Stimulated activated effector memory CD8-positive, alpha-beta T cell treated with anti-CD3 and anti-CD28 coated beads, Interleukin-12 subunit alpha, Interleukin-12 subunit beta, amount 100 ng/mL, for 72 hours (primary cell): ENCODE measurements around the gene ROCK2.
A peak's percentile ranks its signal among the peaks of the same experiment; 100 is the strongest.

Experiments used
- ATAC-seq: fragments of 150-1000 bp; cut with Tn5 transposase; 2 replicates; pipeline ENCODE4 v1.10.0; 2021
- DNase-seq, 2 donors: peaks; one replicate each; pipeline ENCODE4 v3.0.0; 2021 to 2022; ENCODE audit warnings: low spot score in 2 of 2
- H3K27ac Mint-ChIP-seq: one replicate; pipeline ENCODE4 v1.8.0; 2022; ENCODE audit warnings: mild to moderate bottlenecking, mixed read lengths
- H3K36me3 Mint-ChIP-seq: one replicate; pipeline ENCODE4 v1.8.0; 2022; ENCODE audit warnings: mild to moderate bottlenecking, mixed read lengths
- H3K4me1 Mint-ChIP-seq: one replicate; pipeline ENCODE4 v1.8.0; 2022; ENCODE audit warnings: mixed read lengths
- H3K4me3 Mint-ChIP-seq: one replicate; pipeline ENCODE4 v1.8.0; 2022; ENCODE audit warnings: mild to moderate bottlenecking, mixed read lengths
- H3K9me3 Mint-ChIP-seq: one replicate; pipeline ENCODE4 v1.8.0; 2022; ENCODE audit warnings: mixed read lengths

ROCK2 gene

GRCh38 chr2:11355194-11356053 lies 11.0 kb upstream of the ROCK2 start:
- no peaks in the 10 kb centered on the region for H3K4me1 Mint-ChIP-seq
- H3K27ac Mint-ChIP-seq: no peak overlapping the region
- ATAC-seq (no peak), DNase-seq (no peak)
- H3K36me3 Mint-ChIP-seq: no peaks in the 10 kb centered on the region
- no peak overlapping the region for H3K4me3 Mint-ChIP-seq
- H3K9me3 Mint-ChIP-seq: no peaks in the 10 kb centered on the region

- Mint-ChIP-seq H3K36me3 (no peaks in the 10 kb centered on the region), H3K9me3 (no peaks in the 10 kb centered on the region)
- no peak for ATAC-seq
Measured at GRCh38 chr2:11354363-11355154, 10.1 kb upstream of the ROCK2 start.

GRCh38 chr2:11352781-11353537 lies 8.5 kb upstream of the ROCK2 start:
- H3K9me3 Mint-ChIP-seq: no peaks in the 10 kb centered on the region
- ATAC-seq (no peak), DNase-seq (no peak)
- H3K27ac Mint-ChIP-seq: no peak overlapping the region
- no peaks in the 10 kb centered on the region for H3K36me3 Mint-ChIP-seq
- no peaks in the 10 kb centered on the region for H3K4me1 Mint-ChIP-seq
- no peak overlapping the region for H3K4me3 Mint-ChIP-seq

More at GRCh38 chr2:11354363-11355154, 10.1 kb upstream of the ROCK2 start:
- DNase-seq: no peak
- Mint-ChIP-seq H3K4me1 (no peaks in the 10 kb centered on the region), H3K4me3 (no peak overlapping the region), H3K27ac (no peak overlapping the region)

DNA sequence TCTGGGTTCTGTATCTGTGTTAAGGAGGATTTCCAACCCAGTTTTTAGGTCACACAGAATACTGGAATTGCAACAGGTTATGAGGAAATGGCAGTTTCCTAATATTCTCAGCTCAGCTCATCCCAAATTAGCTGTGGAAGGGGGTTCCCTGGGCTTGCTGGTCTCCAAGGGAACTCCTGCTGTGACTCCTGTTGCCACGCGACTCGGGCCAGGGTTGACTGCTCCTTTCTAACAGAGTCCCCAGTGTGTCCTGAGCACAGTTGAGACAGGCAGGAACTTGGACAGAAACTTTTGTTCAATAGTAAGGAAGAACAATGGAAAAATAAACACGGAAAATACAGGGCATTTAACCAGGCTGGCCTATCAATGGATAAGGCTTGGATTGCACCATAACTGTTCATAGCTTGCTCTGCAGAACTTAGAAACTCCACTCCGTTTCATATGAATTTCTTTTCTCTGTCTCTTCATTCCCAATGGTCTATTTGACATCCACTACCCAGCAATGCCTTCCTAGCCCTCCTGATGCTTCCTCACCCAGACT lies 3.8 kb upstream of the ROCK2 start:
- DNase-seq: no peak
- H3K4me1 Mint-ChIP-seq: peaks cover 8% of the 10 kb centered on the region
- H3K27ac Mint-ChIP-seq: no peak overlapping the region

DNA sequence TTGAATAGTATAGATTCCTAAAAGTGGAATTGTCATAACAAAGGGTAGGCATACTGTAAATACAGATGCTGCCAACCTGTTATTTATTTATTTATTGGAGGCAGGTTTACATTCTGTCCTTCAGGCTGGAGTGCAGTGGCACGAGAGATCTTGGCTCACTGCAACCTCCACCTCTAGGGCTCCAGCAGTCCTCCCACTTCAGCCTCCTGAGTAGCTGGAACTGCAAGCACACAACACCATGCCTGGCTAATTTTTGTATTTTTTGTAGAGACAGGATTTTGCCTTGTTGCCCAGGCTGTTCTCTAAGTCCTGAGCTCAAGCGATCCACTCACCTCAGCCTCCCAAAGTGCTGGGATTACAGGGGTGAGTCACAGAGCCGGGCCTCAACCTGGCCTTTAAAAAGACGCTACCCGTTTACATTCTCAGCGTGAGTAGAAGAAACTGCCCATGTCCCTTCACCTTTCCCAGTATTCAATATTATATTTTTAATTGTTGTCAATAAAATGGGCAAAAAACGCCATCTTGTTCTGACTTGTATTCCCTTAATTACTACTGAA lies 3.0 kb upstream of the ROCK2 start:
- Mint-ChIP-seq H3K9me3 (no peaks in the 10 kb centered on the region), H3K4me1 (peaks cover 16% of the 10 kb centered on the region), H3K36me3 (peaks cover 7% of the 10 kb centered on the region), H3K27ac (no peak overlapping the region), H3K4me3 (no peak overlapping the region)
- DNase-seq (no peak), ATAC-seq (no peak)

More for the DNA sequence above, 3.8 kb upstream of the ROCK2 start:
- no peak for ATAC-seq
- H3K4me3 Mint-ChIP-seq: no peak overlapping the region
- no peaks in the 10 kb centered on the region for H3K9me3 Mint-ChIP-seq
- peaks cover 6% of the 10 kb centered on the region for H3K36me3 Mint-ChIP-seq

- DNase-seq: no peak
- H3K4me1 Mint-ChIP-seq: peaks cover 18% of the 10 kb centered on the region
- peaks cover 7% of the 10 kb centered on the region for H3K36me3 Mint-ChIP-seq
- no peak overlapping the region for H3K27ac Mint-ChIP-seq
- ATAC-seq: no peak
- no peaks in the 10 kb centered on the region for H3K9me3 Mint-ChIP-seq
- no peak overlapping the region for H3K4me3 Mint-ChIP-seq
Measured at GRCh38 chr2:11346023-11346482, 1.6 kb upstream of the ROCK2 start.

DNA sequence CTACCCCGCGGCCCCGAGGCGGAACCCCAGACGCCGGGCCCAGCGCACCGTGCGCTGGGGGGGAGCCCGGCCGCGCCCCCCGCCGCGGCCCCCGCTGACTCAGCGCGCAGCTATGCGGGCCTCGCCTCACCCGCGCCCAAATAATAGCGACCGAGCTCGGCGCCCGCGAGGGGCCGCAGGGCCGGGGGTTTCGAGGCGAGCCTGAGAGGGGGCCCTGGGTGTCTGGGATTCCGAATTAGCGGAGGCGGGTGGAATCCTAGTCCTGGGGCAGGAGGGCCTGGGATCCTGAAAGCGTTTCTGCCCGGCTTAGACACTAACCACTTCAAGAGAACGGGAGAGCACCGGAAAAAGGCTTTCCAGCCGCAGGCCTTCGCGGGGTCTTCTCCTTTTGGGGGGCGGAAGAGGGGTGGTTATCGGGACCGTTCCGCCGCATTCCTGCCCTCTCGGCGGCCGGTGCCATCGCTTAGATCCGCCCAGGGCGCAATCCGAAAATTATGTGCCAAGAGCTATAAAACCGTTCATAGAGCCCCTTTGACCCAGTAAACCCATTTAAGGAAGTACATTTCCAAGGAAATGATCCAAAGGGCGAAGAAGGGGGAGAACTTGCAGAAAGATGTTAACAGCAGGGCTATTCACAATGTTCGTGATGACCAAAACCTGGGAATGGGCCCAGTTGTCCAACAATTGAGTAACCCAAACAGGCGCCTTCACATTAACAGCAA lies 681 bp upstream of the ROCK2 start:
- DNase-seq: peak in 1 of 2 donors; percentile 73
- H3K27ac Mint-ChIP-seq: peak overlapping the region; percentile 71

DNA sequence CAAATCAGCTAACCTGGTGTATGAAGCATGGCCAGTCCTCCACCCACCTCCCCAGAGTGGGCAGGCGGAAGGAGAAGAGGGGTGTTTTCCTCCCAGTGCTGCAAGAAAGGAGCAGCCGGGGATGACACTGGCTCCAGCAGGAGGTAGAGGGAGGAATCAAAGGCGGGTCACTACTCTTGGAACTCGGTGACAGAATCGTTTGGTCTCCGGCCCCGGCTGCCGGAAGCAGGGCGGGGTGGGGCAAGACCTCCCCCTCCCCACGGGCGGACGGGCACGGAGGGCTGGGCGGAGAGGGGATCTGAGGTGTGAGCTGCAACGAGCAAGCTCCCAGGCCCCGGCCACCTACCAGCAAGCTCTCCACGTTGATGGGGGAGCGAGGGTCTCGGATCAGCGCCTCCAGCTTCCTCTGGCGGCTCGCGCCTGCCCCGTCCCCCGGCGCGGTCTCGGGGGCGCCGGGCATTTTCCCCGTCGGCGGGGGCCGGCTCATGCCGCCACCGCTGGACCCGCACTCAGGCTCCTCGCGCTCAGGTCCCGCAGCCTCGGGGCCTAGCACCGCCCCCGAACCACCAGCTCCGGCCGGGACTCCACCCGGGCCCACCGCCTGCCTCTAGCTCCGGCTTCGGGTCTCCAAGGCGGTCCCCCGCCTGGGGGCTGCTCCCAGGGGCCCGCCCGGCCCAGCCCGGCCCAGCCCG lies 640 bp downstream of the ROCK2 start:
- H3K4me3 Mint-ChIP-seq: peak overlapping the region; percentile 95
- peak; percentile 72 for ATAC-seq

More for the DNA sequence above, 681 bp upstream of the ROCK2 start:
- peak overlapping the region; percentile 95 for H3K4me3 Mint-ChIP-seq
- no peaks in the 10 kb centered on the region for H3K9me3 Mint-ChIP-seq
- peaks cover 18% of the 10 kb centered on the region for H3K4me1 Mint-ChIP-seq
- peaks cover 7% of the 10 kb centered on the region for H3K36me3 Mint-ChIP-seq
- ATAC-seq: peak; percentile 62

DNA sequence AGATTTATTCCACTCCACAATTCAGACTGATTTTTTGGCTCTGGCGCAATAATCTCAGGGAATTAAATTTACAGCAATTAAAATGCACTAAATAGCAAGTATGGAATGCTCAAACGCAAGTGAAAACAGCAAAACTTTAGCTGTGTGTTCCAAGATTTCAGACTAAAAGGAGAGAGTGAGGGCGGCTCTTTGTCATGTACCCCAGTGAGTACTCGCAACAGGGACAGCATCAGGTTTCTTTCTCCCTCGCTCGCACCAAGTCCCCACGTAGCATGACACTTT lies 1.1 kb downstream of the ROCK2 start:
- Mint-ChIP-seq H3K4me3 (peak overlapping the region; percentile 95), H3K27ac (peak overlapping the region; percentile 95), H3K9me3 (no peaks in the 10 kb centered on the region), H3K4me1 (peaks cover 18% of the 10 kb centered on the region), H3K36me3 (peaks cover 7% of the 10 kb centered on the region)
- DNase-seq (no peak), ATAC-seq (no peak)

More for the DNA sequence above, 640 bp downstream of the ROCK2 start:
- Mint-ChIP-seq H3K27ac (peak overlapping the region; percentile 95), H3K36me3 (peaks cover 7% of the 10 kb centered on the region), H3K9me3 (no peaks in the 10 kb centered on the region), H3K4me1 (peaks cover 18% of the 10 kb centered on the region)
- DNase-seq: peak; percentile 17 to 73

GRCh38 chr2:11342551-11343367 lies 1.7 kb downstream of the ROCK2 start:
- Mint-ChIP-seq H3K4me1 (peaks cover 18% of the 10 kb centered on the region), H3K27ac (peak overlapping the region; percentile 95), H3K4me3 (peak overlapping the region; percentile 95), H3K9me3 (no peaks in the 10 kb centered on the region), H3K36me3 (peaks cover 7% of the 10 kb centered on the region)
- DNase-seq: no peak
- no peak for ATAC-seq

DNA sequence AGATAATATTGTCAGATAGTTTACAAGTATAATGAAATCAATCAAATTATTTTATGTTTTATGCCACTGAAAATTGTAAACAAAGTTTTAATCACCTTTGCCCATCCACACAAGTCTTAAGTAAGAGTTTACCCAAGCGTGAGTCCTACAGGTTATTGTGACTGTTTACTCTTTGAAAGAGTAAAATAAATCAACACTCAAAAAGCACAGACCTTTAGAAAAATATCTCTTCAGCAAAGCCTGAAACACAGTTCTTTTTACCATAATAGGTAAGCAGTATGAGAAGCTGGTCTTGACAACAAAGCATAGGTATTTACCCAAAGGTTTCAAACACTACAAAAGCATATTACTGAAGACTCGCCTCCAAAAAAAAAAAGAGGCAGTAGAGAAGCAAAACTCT lies 3.7 kb downstream of the ROCK2 start:
- no peak overlapping the region for H3K4me3 Mint-ChIP-seq
- ATAC-seq: no peak

DNA sequence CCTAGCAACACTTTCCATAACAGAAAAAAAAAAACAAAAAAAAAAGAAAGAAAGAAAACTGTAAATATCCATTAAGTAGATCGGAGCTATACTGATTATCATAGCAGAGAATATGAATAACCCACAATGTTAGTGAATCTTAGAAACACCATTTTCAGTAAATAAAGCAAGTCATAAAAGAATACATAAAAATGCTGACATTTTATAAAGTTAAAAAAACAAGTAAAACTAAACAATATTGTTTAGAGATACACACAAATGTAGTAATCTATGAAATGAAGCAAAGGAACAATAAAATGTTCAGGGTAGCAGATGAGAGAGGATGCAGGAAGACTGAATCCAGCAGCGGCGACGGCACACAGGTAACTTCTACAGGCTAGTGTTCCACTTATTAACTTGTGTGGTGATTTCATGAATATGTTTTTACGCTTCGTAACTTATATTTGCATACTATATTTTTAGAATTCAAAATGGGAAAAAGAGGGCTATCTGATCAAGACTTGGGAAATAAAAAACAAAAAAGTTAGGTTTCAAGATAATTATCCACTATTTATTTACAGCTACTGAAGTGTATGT lies 4.8 kb downstream of the ROCK2 start:
- no peak overlapping the region for H3K27ac Mint-ChIP-seq
- H3K4me3 Mint-ChIP-seq: no peak overlapping the region
- H3K9me3 Mint-ChIP-seq: no peaks in the 10 kb centered on the region
- ATAC-seq: no peak
- peaks cover 13% of the 10 kb centered on the region for H3K4me1 Mint-ChIP-seq
- peaks cover 7% of the 10 kb centered on the region for H3K36me3 Mint-ChIP-seq
- DNase-seq: no peak

More for the DNA sequence above, 3.7 kb downstream of the ROCK2 start:
- Mint-ChIP-seq H3K27ac (no peak overlapping the region), H3K36me3 (peaks cover 7% of the 10 kb centered on the region), H3K9me3 (no peaks in the 10 kb centered on the region), H3K4me1 (peaks cover 18% of the 10 kb centered on the region)
- no peak for DNase-seq

- DNase-seq (no peak), ATAC-seq (no peak)
- H3K36me3 Mint-ChIP-seq: peaks cover 4% of the 10 kb centered on the region
- H3K27ac Mint-ChIP-seq: no peak overlapping the region
- H3K9me3 Mint-ChIP-seq: no peaks in the 10 kb centered on the region
- H3K4me3 Mint-ChIP-seq: no peak overlapping the region
- H3K4me1 Mint-ChIP-seq: peaks cover 13% of the 10 kb centered on the region
Measured at GRCh38 chr2:11338580-11338979, 5.9 kb downstream of the ROCK2 start.
